GM19372 (cell line): Measurements from ENCODE around the gene LTBP1.

Source experiments
- ATAC-seq: cut with Tn5 transposase; IDR thresholded peaks from one replicate; pipeline ENCODE4 v1.9.1; 2021; ENCODE audit warnings: mild to moderate bottlenecking, low read depth, moderate library complexity; ENCODE audit not compliant: unreplicated experiment

LTBP1 gene

DNA sequence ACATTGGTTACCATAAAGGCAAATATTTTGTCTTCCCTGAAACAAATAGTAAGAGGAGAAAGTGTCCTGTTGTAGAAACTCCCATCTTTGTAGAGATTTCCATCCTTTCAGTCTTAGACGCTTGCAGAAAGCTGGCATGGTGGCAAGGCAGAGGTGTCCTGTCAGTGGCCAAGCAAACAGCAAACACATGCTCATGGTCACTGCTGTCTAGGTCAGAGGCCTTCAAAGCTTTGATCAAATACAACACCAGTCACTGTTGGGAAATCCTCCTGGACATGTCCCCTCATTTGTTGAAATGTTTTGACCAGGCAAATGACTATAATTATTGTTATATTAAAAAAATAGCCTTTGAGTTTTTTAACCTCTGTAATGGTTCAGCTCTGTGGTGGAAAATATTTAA is 55.1 kb downstream of the LTBP1 start:
- no peak for ATAC-seq

DNA sequence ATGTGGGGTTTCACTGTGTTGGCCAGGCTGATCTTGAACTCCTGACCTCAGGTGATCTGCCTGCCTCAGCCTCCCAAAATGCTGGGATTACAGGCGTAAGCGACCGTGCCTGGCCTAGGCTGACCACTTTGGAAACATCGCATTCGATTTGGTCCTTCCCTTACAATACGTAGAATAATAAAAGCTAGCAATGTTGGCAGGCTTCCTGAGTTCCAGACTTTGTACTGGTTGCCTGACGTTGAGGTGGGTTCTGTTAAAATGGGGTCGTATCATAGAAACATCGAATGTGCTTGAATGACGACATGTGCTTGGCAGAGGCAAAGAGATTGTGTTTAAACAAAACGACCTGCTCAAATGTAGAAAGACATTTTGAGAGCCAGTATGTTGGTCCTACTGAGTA is 56.1 kb downstream of the LTBP1 start:
- ATAC-seq: no peak

DNA sequence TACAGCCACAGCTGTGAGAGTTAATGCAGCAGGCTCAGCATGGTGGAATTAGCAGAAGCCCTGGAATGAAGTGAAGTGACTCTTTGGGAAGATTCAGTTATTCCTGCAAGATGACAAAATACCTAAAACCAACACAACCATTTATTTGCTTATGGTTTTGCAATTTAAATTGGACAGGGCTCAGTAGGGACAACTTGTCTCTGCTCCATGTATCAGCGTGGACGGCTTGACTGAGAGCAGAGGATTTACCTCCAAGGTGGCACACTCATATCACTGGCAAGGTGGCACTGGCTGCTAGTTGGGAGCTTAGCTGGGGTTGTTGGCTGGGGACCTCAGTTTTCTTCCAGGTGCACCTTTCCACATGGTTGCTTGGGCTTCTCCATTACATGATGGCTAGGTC is 58.3 kb downstream of the LTBP1 start:
- ATAC-seq: no peak

DNA sequence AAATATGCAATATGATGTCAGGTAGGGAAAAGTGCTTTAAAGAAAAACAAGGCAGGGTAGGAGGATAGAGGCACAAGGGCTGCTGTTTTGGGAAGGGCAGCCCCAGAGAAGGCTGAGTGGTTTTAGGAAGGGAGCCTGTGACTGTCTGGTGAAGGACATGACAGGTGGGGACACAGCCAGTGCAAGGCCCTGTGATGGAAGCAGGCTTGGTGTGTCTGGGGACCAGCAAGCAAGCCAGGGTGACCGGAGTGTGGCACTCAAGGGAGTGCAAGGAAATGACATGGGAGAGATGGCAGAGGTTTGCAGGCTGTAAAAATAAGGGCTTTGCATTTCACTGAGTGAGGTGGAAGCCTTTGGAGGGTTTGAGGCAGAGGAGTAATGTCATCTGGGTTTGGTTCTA is 62.0 kb downstream of the LTBP1 start:
- ATAC-seq: no peak

DNA sequence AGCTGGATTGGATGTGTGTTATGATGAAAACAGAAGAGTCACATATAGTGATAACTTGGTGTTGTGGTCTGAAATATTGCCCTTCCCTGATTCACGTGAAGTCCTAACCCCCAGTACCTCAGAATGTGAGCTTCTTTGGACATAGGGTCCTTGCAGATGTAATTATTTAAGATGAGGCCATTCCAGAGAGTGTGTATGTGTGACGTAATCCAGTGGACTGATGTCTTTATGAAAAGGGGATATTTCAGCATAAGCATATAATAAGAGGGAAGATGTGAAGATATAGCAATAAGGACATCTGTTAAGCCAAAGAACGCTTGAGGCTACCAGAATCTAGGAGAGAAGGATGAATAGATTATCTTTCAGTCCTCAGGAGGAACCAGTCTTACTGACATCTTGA is 62.5 kb downstream of the LTBP1 start:
- no peak for ATAC-seq

DNA sequence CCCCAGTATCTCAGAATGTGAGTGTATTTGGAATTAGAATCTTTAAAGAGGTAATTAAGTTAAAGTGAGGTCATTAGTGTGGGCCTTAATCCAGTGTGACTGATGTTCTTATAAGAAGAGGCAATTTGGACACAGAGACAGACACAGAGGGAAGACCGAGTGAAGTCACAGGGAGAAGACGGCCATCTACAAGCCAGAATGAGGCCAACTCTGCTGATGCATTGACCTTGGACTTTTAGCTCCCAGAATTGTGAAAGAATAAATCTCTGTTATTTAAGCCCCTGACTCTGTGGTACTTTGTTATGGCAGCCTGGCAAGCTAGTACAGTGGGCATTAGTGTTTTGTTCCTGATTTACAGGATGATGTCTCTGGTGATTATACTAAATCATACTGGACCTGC is 64.6 kb downstream of the LTBP1 start:
- ATAC-seq: no peak

DNA sequence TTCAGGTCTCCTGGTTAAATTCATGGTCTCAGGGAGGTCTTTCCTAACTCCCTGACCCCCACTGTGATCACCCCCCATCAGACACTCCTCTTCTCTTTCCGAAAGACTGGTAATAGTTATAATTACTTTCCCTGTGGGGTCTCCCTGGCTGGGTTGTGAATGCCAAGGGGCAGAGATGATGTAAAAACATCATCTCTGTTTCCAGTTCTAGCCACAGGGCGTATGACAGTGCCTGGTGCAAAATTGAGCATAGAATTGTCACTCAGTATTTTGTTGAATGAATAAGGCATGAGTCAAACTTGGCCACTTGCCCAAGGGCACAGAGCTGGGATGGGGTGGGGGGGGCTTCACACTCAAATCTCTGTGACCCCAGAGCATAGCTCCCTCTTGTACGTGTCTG is 65.2 kb downstream of the LTBP1 start:
- ATAC-seq: no peak

DNA sequence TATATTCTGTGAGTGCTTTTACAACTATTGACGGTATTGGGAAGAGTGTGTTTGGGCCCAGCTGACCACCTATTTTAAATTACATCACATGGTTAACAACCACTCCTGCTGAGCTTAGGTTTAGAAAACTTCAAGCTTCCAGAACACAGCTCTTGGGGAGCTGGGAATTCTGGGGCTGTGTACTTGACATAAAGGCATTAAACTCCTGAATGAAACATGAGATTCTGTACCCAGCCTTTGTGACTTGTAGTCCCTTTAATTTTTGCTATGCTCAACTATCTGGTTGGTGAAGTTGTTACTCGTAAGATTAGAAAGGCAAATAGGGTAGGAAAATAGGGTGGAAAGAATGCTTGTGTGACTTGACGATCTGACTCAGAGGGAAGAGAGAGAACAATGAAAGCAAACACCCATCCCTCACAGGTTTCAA is 66.9 kb downstream of the LTBP1 start:
- ATAC-seq: no peak

DNA sequence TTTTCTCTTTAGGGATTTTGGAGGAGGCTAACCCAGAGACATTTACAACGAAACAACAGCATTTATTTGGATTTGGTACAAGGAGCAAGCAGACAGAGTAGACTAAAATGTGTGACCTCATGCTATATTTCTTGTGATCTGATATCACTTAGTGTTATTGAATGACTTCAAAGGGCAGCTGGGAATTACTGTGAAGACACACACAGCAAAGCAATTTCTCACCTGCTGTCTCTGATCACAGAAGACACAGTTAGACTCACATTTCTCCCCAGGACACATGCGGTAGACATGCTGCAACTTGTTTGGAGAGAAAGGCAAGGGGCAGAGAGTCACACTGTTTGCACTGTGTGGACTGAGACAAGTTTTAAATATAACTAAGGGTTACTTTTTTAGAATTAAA is 67.5 kb downstream of the LTBP1 start:
- no peak for ATAC-seq

DNA sequence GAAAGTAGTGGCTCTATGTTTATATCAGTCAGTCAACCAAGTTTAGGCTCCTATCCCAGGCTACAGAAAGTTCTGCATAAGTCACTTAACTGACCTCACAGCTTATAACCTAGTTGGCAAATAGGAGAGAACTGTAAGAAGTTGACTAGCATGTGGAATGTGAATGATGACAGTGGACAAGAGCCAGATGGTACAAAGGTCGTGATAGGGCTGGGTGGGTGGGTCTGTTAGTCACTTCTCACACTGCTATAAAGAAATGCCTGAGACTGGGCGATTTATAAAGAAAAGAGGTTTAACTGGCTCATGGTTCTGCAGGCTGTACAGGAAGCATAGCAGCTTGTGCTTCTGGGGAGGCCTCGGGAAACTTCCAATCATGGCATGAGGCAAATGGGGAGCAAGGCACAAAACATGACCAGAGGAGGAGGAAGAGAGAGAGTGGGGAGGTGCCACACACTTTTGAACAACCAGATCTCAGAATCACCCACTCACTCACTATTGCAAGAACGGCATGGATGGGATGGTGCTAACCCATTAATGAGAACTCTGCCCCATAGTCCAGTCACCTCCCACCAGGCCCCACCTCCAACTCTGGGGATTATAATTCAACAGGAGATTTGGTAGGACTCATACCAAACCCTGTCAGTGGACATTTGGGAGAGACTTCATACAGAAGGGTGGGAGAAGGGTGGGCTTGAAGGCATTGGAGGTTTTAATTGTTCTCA is 68.8 kb downstream of the LTBP1 start:
- ATAC-seq: no peak

DNA sequence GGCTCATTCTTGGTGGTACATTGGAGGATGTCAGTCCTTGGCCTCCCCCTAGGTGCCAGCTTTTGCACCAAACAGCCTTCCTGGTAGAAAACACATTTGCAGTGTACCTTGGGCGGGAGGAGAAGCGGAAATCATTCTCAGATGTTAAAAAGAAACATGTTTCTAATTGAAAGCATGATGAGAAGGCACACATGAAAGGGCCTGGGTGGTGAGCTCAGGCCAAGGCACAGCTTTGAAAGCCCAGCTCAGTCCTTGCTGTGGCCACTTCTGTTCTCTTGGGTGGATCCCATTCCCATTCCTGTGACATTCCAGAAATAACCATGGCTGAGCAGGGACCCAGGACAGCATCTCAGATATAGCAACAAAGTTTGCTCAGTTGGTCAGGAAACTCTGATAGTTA is 71.5 kb downstream of the LTBP1 start:
- ATAC-seq: no peak

DNA sequence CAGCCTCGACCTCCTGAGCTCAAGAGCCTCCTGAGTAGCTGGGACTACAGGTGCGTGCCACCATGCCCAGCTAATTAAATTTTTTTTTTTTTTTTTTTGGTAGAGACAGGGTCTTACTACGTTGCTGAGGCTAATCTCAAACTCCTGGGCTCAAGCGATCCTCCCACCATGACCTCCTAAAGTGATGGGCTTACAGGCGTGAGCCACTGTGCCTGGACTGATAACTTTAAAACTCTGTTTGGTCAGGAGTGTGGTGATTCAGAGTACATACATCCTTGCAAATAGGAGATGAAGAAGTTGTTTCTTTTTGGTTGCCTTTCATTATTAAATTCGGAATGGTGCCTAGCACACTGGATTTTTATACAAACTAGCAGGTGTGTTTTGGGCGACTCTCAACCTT is 73.0 kb downstream of the LTBP1 start:
- ATAC-seq: no peak

DNA sequence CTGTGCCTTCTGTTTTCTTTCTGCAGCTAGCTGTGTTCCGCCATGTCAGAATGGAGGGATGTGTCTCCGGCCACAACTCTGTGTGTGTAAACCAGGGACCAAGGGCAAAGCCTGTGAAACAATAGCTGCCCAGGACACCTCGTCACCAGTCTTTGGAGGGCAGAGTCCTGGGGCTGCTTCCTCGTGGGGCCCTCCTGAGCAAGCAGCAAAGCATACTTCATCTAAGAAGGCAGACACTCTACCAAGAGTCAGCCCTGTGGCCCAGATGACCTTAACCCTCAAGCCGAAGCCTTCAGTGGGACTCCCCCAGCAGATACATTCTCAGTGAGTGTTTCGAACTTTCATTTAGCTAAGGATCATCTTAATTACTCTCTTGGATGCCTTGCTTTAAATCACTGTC is 74.1 kb downstream of the LTBP1 start:
- no peak for ATAC-seq

DNA sequence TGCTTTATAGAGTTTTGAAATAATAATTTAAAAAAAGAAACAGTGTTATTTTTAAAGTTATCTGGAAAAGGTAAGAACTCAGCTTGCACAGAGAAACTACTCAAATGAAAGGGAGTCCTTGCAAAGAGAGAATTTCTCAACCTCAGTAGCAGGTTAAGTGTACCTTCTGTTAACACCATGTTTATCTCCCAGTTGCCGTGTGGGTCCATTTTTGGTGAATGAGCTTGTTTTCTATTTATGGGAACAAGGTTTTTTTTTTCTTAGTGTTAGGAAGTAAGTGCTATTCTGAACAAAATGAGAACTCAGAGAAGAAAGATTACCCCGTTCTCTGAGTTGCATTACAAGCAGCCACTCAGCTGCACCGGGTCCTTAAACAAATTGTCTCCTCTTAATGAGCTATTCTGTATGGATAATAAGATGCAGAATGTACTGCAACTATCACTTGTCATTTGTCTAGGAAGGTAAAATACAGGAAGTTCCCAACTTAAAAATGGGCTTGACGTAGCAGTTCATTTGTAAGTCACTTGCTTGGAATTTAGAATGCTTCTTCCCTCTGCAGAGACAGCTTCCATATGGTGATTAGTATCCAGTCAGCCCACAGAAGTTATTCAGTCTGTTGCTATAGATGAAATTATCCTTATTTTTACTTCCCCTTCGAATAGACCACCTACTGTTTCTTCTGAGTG is 74.9 kb downstream of the LTBP1 start:
- no peak for ATAC-seq

DNA sequence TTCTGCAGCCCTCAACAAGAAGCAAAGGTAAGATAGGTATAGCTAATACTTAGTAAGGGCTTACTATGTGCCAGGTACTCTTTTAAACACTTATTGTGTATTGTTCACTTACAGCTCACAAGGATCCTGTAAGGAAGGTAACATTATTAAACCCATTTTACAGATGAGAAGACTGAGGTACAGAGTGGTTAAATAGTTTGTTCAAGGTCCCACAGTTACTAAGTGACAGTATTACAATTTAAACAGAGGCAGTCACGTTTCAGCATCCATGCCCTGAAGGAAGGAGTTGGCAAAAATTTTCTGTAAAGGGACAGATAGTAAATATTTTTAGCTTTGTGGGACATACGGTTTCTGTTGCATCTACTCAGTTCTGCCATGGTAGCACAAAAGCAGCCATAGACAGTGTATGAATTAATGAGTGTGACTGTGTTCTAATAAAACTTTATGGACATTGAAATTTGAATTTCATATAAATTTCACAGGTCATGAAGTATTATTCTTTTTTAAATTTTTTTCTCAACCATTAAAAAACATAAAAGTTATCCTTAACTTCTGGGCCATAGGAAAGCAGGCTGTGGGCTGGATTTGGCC is 75.7 kb downstream of the LTBP1 start:
- ATAC-seq: no peak

DNA sequence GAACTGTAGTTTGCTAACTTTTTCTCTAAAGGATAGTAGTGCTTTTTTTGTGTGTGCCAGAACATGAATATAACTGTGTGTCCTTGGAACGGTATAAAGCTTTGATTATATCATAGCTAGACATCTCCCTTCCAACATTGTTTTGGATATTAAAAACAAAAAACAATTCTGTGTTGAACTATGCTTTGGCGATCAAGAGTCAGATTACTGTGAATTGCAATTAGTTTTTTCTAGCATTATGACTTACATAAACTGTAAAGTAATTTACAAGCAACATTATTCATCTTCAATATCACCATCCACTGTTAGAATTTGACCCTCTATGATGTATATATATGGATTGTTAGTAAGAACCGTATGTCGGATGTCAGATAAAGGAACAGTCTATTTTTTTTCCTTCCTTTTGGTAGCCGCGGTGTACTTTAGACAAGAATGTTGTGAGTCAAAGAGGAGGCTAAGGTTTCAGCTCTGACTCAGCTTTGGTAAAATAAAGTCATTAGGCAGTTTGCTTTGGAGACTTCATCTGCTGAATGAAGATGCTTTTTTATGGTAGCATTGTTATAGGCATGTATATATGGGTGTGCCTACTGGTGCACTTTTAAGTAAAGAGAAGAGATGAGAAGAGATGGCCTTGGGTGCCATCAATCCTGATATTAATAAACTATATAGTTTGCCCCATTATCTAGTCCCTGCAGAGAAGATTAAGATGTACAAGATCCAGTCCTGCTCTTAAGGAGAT is 76.4 kb downstream of the LTBP1 start:
- ATAC-seq: no peak

DNA sequence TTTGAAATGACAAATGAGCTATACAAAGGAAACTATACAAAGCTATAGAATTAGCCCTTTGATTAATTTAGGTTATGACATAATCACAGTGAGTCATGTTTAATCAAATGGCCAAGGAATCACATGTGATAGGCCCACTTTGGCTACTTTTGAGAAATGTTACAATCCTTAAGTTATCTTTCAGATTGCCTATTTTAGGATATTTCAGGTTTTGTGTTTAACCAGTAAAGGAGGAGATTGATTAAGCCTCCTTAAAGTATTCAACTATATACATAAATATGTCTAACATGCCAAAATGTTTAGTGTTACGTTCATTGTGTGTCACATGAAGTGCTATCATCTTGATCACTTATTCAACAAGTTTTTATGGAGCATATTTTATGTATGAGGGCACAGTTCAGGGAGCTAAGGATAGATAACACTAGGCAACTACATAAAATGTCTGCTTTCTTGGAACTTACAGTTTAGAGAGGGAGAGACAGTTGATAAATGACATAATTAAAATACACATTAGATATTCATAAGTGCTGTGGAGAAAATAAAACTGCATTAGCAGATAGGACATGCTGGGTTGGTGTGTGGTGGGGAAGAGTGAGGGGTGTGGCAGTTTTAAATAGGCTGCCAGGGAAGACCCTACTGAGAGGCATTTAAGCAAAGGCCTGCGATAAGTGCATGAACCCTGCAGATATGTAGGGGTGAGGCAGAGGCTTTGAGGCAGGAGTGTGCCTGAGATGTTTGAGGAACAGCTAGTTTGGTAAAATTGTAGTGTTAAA is 77.2 kb downstream of the LTBP1 start:
- ATAC-seq: no peak

DNA sequence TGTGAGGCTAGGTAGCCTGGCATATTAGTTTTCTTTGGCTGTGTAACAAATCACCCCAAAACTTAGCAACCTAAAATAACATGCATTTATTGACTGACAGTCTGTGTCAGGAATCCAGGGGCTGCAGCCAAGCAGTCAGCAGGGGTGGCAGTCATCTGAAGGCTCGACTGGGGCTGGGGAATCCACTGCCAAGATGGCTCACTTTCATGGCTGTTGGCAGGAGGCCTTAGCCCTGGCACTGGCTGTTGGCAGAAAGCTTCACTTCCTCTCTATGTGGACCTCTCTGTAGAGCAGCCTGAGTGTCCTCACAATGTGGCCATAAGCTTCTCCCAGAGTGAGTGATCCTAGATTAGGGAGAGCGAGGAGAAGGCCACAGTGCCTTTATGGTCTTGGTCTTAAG is 78.0 kb downstream of the LTBP1 start:
- no peak for ATAC-seq

DNA sequence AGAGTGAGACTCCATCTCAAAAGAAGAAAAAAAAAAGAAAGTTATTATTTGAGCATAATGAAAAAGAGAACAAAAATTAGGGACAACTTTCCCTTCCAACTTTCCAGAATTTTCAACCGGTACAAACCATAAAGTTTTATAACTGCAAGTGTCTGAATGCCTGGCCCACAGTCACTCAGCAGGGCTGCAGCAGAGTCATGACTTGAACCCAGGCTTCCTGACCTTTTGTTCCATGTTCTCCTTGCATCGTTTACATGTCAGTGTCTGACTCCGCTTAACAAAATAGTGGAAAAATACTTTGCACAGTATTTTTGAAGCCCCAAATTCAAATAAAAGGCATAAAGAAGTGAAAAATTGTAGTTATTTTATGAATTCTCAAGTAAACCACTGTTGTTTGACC is 82.7 kb downstream of the LTBP1 start:
- no peak for ATAC-seq

DNA sequence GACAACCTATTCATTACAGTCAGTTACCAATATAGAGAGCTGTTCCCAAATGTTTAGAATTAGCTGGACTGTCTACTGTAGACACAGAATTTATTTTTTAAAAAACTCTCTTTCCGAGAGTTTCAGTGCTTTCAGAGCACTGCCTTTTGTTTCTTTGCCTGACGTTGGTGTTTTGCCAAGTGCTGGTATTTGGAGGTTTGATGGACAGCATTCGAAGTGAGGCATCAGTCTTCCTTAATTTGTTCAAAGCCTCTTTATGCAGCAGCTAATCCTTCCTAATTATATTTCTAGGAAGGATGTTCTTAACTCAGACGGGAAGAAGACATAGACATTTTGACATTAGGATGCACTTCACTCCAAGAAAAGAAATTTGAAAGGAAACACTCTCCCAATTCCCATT is 83.2 kb downstream of the LTBP1 start:
- ATAC-seq: no peak

DNA sequence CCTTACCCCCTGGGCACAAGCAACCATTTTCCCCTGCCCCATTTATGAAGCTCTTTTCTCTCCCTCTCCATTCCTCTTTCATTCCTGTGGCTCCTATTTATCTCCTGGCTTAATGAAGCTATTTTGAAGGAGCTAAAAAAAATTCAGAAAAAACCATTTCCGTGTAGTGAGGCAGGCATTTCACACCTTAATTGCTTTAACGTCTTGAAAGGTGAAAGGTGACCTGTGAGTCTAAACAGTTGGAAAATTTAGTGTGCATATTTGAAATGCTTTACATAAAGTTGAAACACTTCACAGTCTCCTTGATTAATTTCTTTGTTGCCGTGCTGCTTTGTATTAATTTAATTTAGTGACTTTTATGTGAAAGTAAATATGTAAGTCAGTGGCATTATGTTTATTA is 83.6 kb downstream of the LTBP1 start:
- no peak for ATAC-seq
